Measurements from ENCODE around the gene C3orf18. TPM values are rescaled to one million over a fixed set of nuclear protein-coding genes. Genes with fewer than 3 reads are reported as not detected.

Gene C3orf18
- total and polyA plus RNA-seq, 2 donors from 2014 or later, result 6.2 to 14.9 TPM

DNA sequence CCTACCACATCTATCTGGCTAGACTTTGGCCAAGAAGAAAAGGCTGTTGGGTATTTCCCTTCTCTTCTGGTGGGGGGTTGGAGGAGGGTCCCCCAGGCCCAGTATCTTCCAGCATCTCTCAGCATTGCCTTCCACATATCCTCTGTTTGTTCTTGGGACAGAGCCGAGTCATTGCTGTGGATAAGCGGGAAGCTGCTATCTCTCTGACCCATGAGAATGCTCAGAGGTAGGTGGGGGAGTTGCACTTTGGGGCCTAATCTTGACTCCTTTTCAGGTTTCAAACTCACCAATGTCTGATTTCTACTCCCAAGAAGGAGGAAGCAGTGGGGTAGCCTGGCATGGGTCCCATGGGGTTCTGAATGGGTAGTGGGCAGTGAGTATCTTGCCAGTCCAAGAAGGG lies 9.8 kb upstream of the C3orf18 start:
- DNase-seq (no peak), FAIRE-seq (no peak)
- Histone ChIP-seq H3K9ac (ENCODE audit: low read length in 3 of 3) (no peak overlapping the region), H3K36me3 (ENCODE audit: control insufficient read depth in 2 of 3, insufficient read depth in 3 of 3, low read length in 3 of 3) (peaks cover 0 to 13% (median 4%) of the 10 kb centered on the region in 3 donors), H3K27me3 (ENCODE audit: control insufficient read depth, insufficient read depth, low read length) (no peaks in the 10 kb centered on the region), H3K27ac (ENCODE audit: low read depth in 2 of 2, low read length in 2 of 2) (no peak overlapping the region), H3K9me3 (ENCODE audit: control insufficient read depth in 2 of 3, insufficient read depth in 1 of 3, low read length in 3 of 3) (no peaks in the 10 kb centered on the region), H3K4me1 (ENCODE audit: control insufficient read depth in 2 of 3, insufficient read depth in 2 of 3, low read depth in 1 of 3, low read length in 3 of 3) (peaks cover 0 to 19% (median 11%) of the 10 kb centered on the region in 3 donors), H3K4me3 (ENCODE audit: low read length in 3 of 3) (no peak overlapping the region)
- intact Hi-C loops (cut with DNase I), result no loop called here
- TF ChIP-seq, protein P1, sequence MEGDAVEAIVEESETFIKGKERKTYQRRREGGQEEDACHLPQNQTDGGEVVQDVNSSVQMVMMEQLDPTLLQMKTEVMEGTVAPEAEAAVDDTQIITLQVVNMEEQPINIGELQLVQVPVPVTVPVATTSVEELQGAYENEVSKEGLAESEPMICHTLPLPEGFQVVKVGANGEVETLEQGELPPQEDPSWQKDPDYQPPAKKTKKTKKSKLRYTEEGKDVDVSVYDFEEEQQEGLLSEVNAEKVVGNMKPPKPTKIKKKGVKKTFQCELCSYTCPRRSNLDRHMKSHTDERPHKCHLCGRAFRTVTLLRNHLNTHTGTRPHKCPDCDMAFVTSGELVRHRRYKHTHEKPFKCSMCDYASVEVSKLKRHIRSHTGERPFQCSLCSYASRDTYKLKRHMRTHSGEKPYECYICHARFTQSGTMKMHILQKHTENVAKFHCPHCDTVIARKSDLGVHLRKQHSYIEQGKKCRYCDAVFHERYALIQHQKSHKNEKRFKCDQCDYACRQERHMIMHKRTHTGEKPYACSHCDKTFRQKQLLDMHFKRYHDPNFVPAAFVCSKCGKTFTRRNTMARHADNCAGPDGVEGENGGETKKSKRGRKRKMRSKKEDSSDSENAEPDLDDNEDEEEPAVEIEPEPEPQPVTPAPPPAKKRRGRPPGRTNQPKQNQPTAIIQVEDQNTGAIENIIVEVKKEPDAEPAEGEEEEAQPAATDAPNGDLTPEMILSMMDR (IDR thresholded peaks at IDR 0.05; ENCODE audit: borderline replicate concordance, extremely low read depth, insufficient read depth), result no peak

DNA sequence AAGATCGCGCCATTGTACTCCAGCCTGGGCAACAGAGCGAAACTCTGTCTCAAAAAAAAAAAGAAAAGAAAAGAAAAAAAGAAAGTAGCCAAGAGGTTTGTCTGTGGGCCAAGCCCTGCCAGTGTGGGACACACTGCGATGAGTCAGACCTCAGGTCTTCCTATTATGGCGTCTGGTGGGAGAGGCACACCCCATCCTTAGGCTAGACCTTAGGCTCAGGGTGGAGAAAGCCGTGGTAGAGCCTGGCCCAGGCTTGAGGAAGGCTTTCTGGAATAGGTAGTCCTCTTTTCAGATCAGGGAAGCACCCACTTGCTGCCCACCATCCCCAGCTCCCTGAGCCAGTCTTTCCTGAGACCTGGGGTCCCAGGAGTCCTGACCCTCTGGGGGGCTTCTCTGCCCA lies 7.8 kb upstream of the C3orf18 start:
- no peak overlapping the region for H3K27ac ChIP-seq (ENCODE audit: low read depth in 2 of 2, low read length in 2 of 2)

DNA sequence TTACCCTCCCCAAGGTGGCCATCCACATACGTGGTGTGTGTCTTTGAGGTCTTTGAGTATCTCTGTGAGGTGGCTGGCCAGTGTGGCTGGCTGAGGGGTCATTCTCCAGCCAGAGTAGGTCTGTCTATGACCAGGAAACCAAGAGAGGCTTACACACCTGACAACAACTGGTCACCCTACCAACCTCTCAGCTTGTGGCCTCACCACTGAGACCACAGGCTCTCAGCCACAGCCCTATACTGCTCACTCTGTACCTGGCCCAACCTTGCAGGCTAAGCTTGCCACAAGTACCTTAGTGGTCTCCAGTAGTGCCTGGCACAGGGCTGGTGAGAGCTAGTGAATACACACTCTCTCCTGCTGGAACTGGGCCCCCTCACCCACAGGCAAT lies 6.9 kb upstream of the C3orf18 start:
- H3K36me3 ChIP-seq (ENCODE audit: control insufficient read depth in 2 of 3, insufficient read depth in 3 of 3, low read length in 3 of 3), result peaks cover 0 to 8% (median 2%) of the 10 kb centered on the region in 3 donors
- H3K27me3 ChIP-seq (ENCODE audit: control insufficient read depth, insufficient read depth, low read length), result no peaks in the 10 kb centered on the region
- no peaks in the 10 kb centered on the region for H3K9me3 ChIP-seq (ENCODE audit: control insufficient read depth in 2 of 3, insufficient read depth in 1 of 3, low read length in 3 of 3)
- no peak overlapping the region for H3K27ac ChIP-seq (ENCODE audit: low read depth in 2 of 2, low read length in 2 of 2)
- TF ChIP-seq, protein P1 (IDR thresholded peaks at IDR 0.05; ENCODE audit: borderline replicate concordance, extremely low read depth, insufficient read depth), result no peak
- no peak for FAIRE-seq
- DNase-seq, result no peak
- peaks cover 0 to 28% (median 20%) of the 10 kb centered on the region in 3 donors for H3K4me1 ChIP-seq (ENCODE audit: control insufficient read depth in 2 of 3, insufficient read depth in 2 of 3, low read depth in 1 of 3, low read length in 3 of 3)
- H3K4me3 ChIP-seq (ENCODE audit: low read length in 3 of 3), result no peak overlapping the region
- H3K9ac ChIP-seq (ENCODE audit: low read length in 3 of 3), result no peak overlapping the region
- intact Hi-C loops (cut with DNase I), result loop anchor here (5.0 kb wide), 1 partner anchor 38 kb away; the partner anchor contains the start of gene CISH

More for the DNA sequence above, 7.8 kb upstream of the C3orf18 start:
- Histone ChIP-seq H3K27me3 (ENCODE audit: control insufficient read depth, insufficient read depth, low read length) (no peaks in the 10 kb centered on the region), H3K9ac (ENCODE audit: low read length in 3 of 3) (no peak overlapping the region), H3K4me1 (ENCODE audit: control insufficient read depth in 2 of 3, insufficient read depth in 2 of 3, low read depth in 1 of 3, low read length in 3 of 3) (peaks cover 0 to 23% (median 17%) of the 10 kb centered on the region in 3 donors), H3K36me3 (ENCODE audit: control insufficient read depth in 2 of 3, insufficient read depth in 3 of 3, low read length in 3 of 3) (peaks cover 0 to 8% (median 2%) of the 10 kb centered on the region in 3 donors), H3K9me3 (ENCODE audit: control insufficient read depth in 2 of 3, insufficient read depth in 1 of 3, low read length in 3 of 3) (no peaks in the 10 kb centered on the region), H3K4me3 (ENCODE audit: low read length in 3 of 3) (no peak overlapping the region)
- DNase-seq (no peak), FAIRE-seq (no peak)
- TF ChIP-seq, protein P1 (IDR thresholded peaks at IDR 0.05; ENCODE audit: borderline replicate concordance, extremely low read depth, insufficient read depth), result no peak
- intact Hi-C loops (cut with DNase I), result no loop called here

Measured in kidney (tissue), 14 donors.